ENCODE data around the gene VCL.

DNA sequence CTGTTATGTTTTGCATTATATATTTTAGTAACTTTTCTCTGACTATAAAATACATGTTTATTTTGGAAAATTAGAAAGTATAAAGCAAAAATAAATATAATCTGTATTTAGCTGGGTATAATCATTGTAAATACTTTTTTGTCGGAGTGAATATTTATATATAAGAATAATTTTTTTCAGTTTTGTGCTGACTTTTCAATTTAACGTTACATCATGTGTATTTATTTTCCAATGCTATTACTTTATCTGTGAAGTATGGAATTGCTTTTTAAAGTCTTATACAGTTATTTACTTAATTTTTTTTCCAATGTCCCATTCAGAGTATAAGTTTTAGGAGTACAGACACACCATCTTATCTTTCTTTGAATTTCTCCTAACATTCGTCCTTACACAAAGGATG is 137.5 kb downstream of the VCL start:
- TF ChIP-seq POLR2AphosphoS5 (IDR thresholded peaks at IDR 0.05) (no peak), POLR2A (IDR thresholded peaks at IDR 0.05) (no peak), EP300 (IDR thresholded peaks at IDR 0.05) (no peak)
- TF ChIP-seq, protein P1, sequence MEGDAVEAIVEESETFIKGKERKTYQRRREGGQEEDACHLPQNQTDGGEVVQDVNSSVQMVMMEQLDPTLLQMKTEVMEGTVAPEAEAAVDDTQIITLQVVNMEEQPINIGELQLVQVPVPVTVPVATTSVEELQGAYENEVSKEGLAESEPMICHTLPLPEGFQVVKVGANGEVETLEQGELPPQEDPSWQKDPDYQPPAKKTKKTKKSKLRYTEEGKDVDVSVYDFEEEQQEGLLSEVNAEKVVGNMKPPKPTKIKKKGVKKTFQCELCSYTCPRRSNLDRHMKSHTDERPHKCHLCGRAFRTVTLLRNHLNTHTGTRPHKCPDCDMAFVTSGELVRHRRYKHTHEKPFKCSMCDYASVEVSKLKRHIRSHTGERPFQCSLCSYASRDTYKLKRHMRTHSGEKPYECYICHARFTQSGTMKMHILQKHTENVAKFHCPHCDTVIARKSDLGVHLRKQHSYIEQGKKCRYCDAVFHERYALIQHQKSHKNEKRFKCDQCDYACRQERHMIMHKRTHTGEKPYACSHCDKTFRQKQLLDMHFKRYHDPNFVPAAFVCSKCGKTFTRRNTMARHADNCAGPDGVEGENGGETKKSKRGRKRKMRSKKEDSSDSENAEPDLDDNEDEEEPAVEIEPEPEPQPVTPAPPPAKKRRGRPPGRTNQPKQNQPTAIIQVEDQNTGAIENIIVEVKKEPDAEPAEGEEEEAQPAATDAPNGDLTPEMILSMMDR (IDR thresholded peaks at IDR 0.05) = no peak

Measured in upper lobe of left lung (tissue), 4 donors.